Dendritic cell treated with granulocyte-macrophage colony-stimulating factor and Interleukin-4, amounts not matched to agents 40 ng/mL and 50 ng/mL, for 4 days (primary cell): ENCODE data around the gene RASSF4.

Experiments
- H3K27ac Mint-ChIP-seq: one replicate; pipeline ENCODE4 v1.8.0; 2022; ENCODE audit warnings: mild to moderate bottlenecking, mixed read lengths
- H3K27me3 Mint-ChIP-seq: one replicate; pipeline ENCODE4 v1.8.0; 2022; ENCODE audit warnings: mild to moderate bottlenecking, mixed read lengths
- H3K36me3 Mint-ChIP-seq: one replicate; pipeline ENCODE4 v1.8.0; 2022; ENCODE audit warnings: low read depth, mixed read lengths
- H3K4me1 Mint-ChIP-seq: one replicate; pipeline ENCODE4 v1.8.0; 2022; ENCODE audit warnings: low read depth, mixed read lengths
- H3K4me3 Mint-ChIP-seq: one replicate; pipeline ENCODE4 v1.8.0; 2022; ENCODE audit warnings: mild to moderate bottlenecking, moderate library complexity, mixed read lengths
- H3K9me3 Mint-ChIP-seq: one replicate; pipeline ENCODE4 v1.8.0; 2022; ENCODE audit warnings: mixed read lengths
- intact Hi-C: fragments of 100-400 bp; cut with micrococcal nuclease; formaldehyde crosslinking; loops from one replicate; pipeline ENCODE4 v1.15.0; 2022

Gene RASSF4

GRCh38 chr10:44932517-44933450 is 26.8 kb upstream of the RASSF4 start:
- Mint-ChIP-seq H3K36me3 (no peaks in the 10 kb centered on the region), H3K4me1 (peaks cover 58% of the 10 kb centered on the region), H3K4me3 (no peak overlapping the region), H3K9me3 (no peaks in the 10 kb centered on the region), H3K27ac (no peak overlapping the region), H3K27me3 (peaks cover 7% of the 10 kb centered on the region)
- intact Hi-C loops: loop anchor here (1.0 to 2.0 kb wide), 2 partner anchors 32 to 43 kb away; no protein-coding TSS in a partner anchor

GRCh38 chr10:44933451-44934321 is 25.9 kb upstream of the RASSF4 start:
- Mint-ChIP-seq H3K4me1 (peaks cover 66% of the 10 kb centered on the region), H3K27me3 (peaks cover 7% of the 10 kb centered on the region), H3K4me3 (no peak overlapping the region), H3K9me3 (no peaks in the 10 kb centered on the region), H3K27ac (no peak overlapping the region), H3K36me3 (no peaks in the 10 kb centered on the region)
- intact Hi-C loops: loop anchor here (2.0 kb wide), 1 partner anchor 31 kb away; no protein-coding TSS in a partner anchor

GRCh38 chr10:44934416-44935200 is 25.0 kb upstream of the RASSF4 start:
- intact Hi-C loops: no loop called here
- Mint-ChIP-seq H3K4me3 (no peak overlapping the region), H3K36me3 (no peaks in the 10 kb centered on the region), H3K27ac (peak overlapping the region; percentile 69), H3K27me3 (peaks cover 4% of the 10 kb centered on the region), H3K9me3 (no peaks in the 10 kb centered on the region), H3K4me1 (peaks cover 75% of the 10 kb centered on the region)

- intact Hi-C loops: no loop called here
- Mint-ChIP-seq H3K9me3 (no peaks in the 10 kb centered on the region), H3K27ac (peak overlapping the region; percentile 69), H3K4me3 (no peak overlapping the region), H3K36me3 (no peaks in the 10 kb centered on the region), H3K27me3 (no peaks in the 10 kb centered on the region), H3K4me1 (peaks cover 83% of the 10 kb centered on the region)
Observed at GRCh38 chr10:44935201-44935965, 24.2 kb upstream of the RASSF4 start.

GRCh38 chr10:44935966-44936295 is 23.7 kb upstream of the RASSF4 start:
- Mint-ChIP-seq H3K27ac (peak overlapping the region; percentile 69), H3K9me3 (no peaks in the 10 kb centered on the region), H3K4me3 (no peak overlapping the region), H3K36me3 (no peaks in the 10 kb centered on the region), H3K27me3 (no peaks in the 10 kb centered on the region), H3K4me1 (peaks cover 83% of the 10 kb centered on the region)
- intact Hi-C loops: no loop called here

- H3K4me3 Mint-ChIP-seq: no peak overlapping the region
- no peaks in the 10 kb centered on the region for H3K27me3 Mint-ChIP-seq
- intact Hi-C loops: no loop called here
- no peaks in the 10 kb centered on the region for H3K36me3 Mint-ChIP-seq
- no peaks in the 10 kb centered on the region for H3K9me3 Mint-ChIP-seq
- peak overlapping the region; percentile 69 for H3K27ac Mint-ChIP-seq
- H3K4me1 Mint-ChIP-seq: peaks cover 78% of the 10 kb centered on the region
Observed at GRCh38 chr10:44936314-44936975, 23.2 kb upstream of the RASSF4 start.

- Mint-ChIP-seq H3K36me3 (no peaks in the 10 kb centered on the region), H3K9me3 (no peaks in the 10 kb centered on the region), H3K4me3 (no peak overlapping the region), H3K27me3 (no peaks in the 10 kb centered on the region), H3K4me1 (peaks cover 78% of the 10 kb centered on the region), H3K27ac (peak overlapping the region; percentile 69)
- intact Hi-C loops: no loop called here
Observed at GRCh38 chr10:44937196-44938005, 22.2 kb upstream of the RASSF4 start.

- H3K4me1 Mint-ChIP-seq: peaks cover 67% of the 10 kb centered on the region
- H3K27ac Mint-ChIP-seq: peak overlapping the region; percentile 69
- H3K9me3 Mint-ChIP-seq: peaks cover 3% of the 10 kb centered on the region
- peaks cover 2% of the 10 kb centered on the region for H3K36me3 Mint-ChIP-seq
- no peak overlapping the region for H3K4me3 Mint-ChIP-seq
- intact Hi-C loops: loop anchor here (1.0 kb wide), 1 partner anchor 9 kb away; no protein-coding TSS in a partner anchor
- no peaks in the 10 kb centered on the region for H3K27me3 Mint-ChIP-seq
Observed at GRCh38 chr10:44938956-44939355, 20.6 kb upstream of the RASSF4 start.

- Mint-ChIP-seq H3K27me3 (no peaks in the 10 kb centered on the region), H3K9me3 (peaks cover 12% of the 10 kb centered on the region), H3K4me1 (peaks cover 58% of the 10 kb centered on the region), H3K4me3 (no peak overlapping the region), H3K27ac (peak overlapping the region; percentile 69), H3K36me3 (peaks cover 11% of the 10 kb centered on the region)
- intact Hi-C loops: loop anchor here (1.0 kb wide), 1 partner anchor 8 kb away; no protein-coding TSS in a partner anchor
Observed at GRCh38 chr10:44939691-44940401, 19.8 kb upstream of the RASSF4 start.

GRCh38 chr10:44944354-44944753 is 15.2 kb upstream of the RASSF4 start:
- Mint-ChIP-seq H3K27me3 (no peaks in the 10 kb centered on the region), H3K4me3 (no peak overlapping the region), H3K36me3 (peaks cover 17% of the 10 kb centered on the region), H3K27ac (no peak overlapping the region), H3K4me1 (peaks cover 51% of the 10 kb centered on the region), H3K9me3 (peaks cover 19% of the 10 kb centered on the region)
- intact Hi-C loops: no loop called here

GRCh38 chr10:44946205-44946604 is 13.4 kb upstream of the RASSF4 start:
- Mint-ChIP-seq H3K27ac (peak overlapping the region; percentile 77), H3K9me3 (peaks cover 19% of the 10 kb centered on the region), H3K4me1 (peaks cover 55% of the 10 kb centered on the region), H3K27me3 (no peaks in the 10 kb centered on the region), H3K36me3 (peaks cover 33% of the 10 kb centered on the region), H3K4me3 (peak overlapping the region; percentile 48)
- intact Hi-C loops: no loop called here
